Epithelial cell of prostate (primary cell): Measurements from ENCODE around the gene DHFR2.
"Not testable (repeated sequence)": the region's sequence is repeated elsewhere in the genome, so short reads cannot be mapped to it uniquely, and the experiment has no call there.

Source experiments
- DNase-seq: peaks from one replicate; pipeline ENCODE4 v3.0.0-alpha.2; 2011; ENCODE audit warnings: low read depth, low spot score
- H3K27ac ChIP-seq: fragments of 450-650 bp; 2 replicates; pipeline ENCODE4 v1.5.1; 2017; ENCODE audit warnings: mild to moderate bottlenecking

DHFR2 gene

GRCh38 chr3:94066506-94067500 lies 4.1 kb upstream of the DHFR2 start:
- DNase-seq = no peak
- no peak overlapping the region for H3K27ac ChIP-seq

GRCh38 chr3:94065819-94066480 lies 3.2 kb upstream of the DHFR2 start:
- no peak overlapping the region for H3K27ac ChIP-seq
- no peak for DNase-seq

- H3K27ac ChIP-seq = no peak overlapping the region
- no peak for DNase-seq
Observed at GRCh38 chr3:94065122-94065521, 2.4 kb upstream of the DHFR2 start.

GRCh38 chr3:94064243-94064860 lies 1.6 kb upstream of the DHFR2 start:
- no peak for DNase-seq
- no peak overlapping the region for H3K27ac ChIP-seq

- H3K27ac ChIP-seq = peak overlapping the region; percentile 91
- DNase-seq = no peak
Observed at GRCh38 chr3:94063496-94064119, 892 bp upstream of the DHFR2 start.

GRCh38 chr3:94061297-94061696 lies 1.4 kb downstream of the DHFR2 start:
- H3K27ac ChIP-seq = no peak overlapping the region
- DNase-seq = no peak

GRCh38 chr3:94050546-94050945 lies 12.2 kb downstream of the DHFR2 start:
- no peak for DNase-seq
- H3K27ac ChIP-seq = no peak overlapping the region

GRCh38 chr3:94049267-94049666 lies 13.4 kb downstream of the DHFR2 start:
- no peak for DNase-seq

GRCh38 chr3:94046533-94046932 lies 16.2 kb downstream of the DHFR2 start:
- H3K27ac ChIP-seq = no peak overlapping the region

More at GRCh38 chr3:94049267-94049666, 13.4 kb downstream of the DHFR2 start:
- H3K27ac ChIP-seq = no peak overlapping the region

GRCh38 chr3:94044100-94044936 lies 18.4 kb downstream of the DHFR2 start:
- not testable (repeated sequence) for H3K27ac ChIP-seq, DNase-seq

More at GRCh38 chr3:94046533-94046932, 16.2 kb downstream of the DHFR2 start:
- no peak for DNase-seq

- DNase-seq = no peak
- no peak overlapping the region for H3K27ac ChIP-seq
Observed at GRCh38 chr3:94043285-94043684, 19.4 kb downstream of the DHFR2 start.

GRCh38 chr3:94036909-94037507 lies 25.7 kb downstream of the DHFR2 start:
- no peak overlapping the region for H3K27ac ChIP-seq
- peak; percentile 6 for DNase-seq

- H3K27ac ChIP-seq = peak within 1 kb of the TSS; percentile 57
- DNase-seq = peak; percentile 46
Observed at GRCh38 chr3:94028093-94028837, 34.5 kb downstream of the DHFR2 start, which contains the start of gene STX19. Gene STX19 (minus strand): TSS chr3:94028597. CDS start chr3:94015269, 13,328 bp downstream.

GRCh38 chr3:94026623-94027022 lies 36.1 kb downstream of the DHFR2 start:
- no peak overlapping the region for H3K27ac ChIP-seq
- no peak for DNase-seq

GRCh38 chr3:94024385-94024784 lies 38.3 kb downstream of the DHFR2 start:
- DNase-seq = no peak
- H3K27ac ChIP-seq = no peak overlapping the region

GRCh38 chr3:94020293-94020692 lies 42.4 kb downstream of the DHFR2 start:
- DNase-seq = no peak
- no peak overlapping the region for H3K27ac ChIP-seq

- no peak overlapping the region for H3K27ac ChIP-seq
- DNase-seq = no peak
Observed at GRCh38 chr3:94019659-94020058, 43.1 kb downstream of the DHFR2 start.

GRCh38 chr3:94015025-94015424 lies 47.7 kb downstream of the DHFR2 start:
- DNase-seq = no peak

More at GRCh38 chr3:94015025-94015424, 47.7 kb downstream of the DHFR2 start:
- H3K27ac ChIP-seq = no peak overlapping the region
